H1 (cell line): ENCODE results near the gene C22orf23. TPM values are rescaled to one million over a fixed set of nuclear protein-coding genes. Genes with fewer than 3 reads are reported as not detected.

Experiments
- CTCF ChIA-PET: fragments of 300-600 bp; sonication (Branson Sonifier 250); formaldehyde crosslinking; loops from one replicate; lab custom pipeline; 2021; ENCODE audit not compliant: partially characterized antibody; lab: Charles Lee
- POLR2A ChIA-PET: fragments of 300-600 bp; sonication (Branson Sonifier 250); formaldehyde crosslinking; loops from one replicate; lab custom pipeline; 2021; ENCODE audit warnings: inconsistent platforms; ENCODE audit not compliant: partially characterized antibody; lab: Charles Lee
- DNase-seq, 2 experiments: peaks; one replicate each; pipeline versions ENCODE4 v3.0.0 to v3.0.0-alpha.2; 2010 to 2022; ENCODE audit warnings: low spot score in 2 of 2, low read depth in 1 of 2, mixed read lengths in 1 of 2
- FAIRE-seq: peaks from 2 replicates; lab custom pipeline; 2011; peaks lifted over from hg19 to GRCh38; lab: Jason Lieb, UNC
- H2AFZ ChIP-seq: 2 replicates; pipeline ENCODE4 v1.8.1; 2012; ENCODE audit warnings: low read length, inconsistent platforms
- H2AK5ac ChIP-seq: 2 replicates; pipeline ENCODE4 v1.6.1; 2013; ENCODE audit warnings: low read depth, low read length
- H2BK120ac ChIP-seq: replicated peaks from 2 replicates; pipeline ENCODE3; 2013; ENCODE audit warnings: low read depth, low read length, inconsistent platforms
- H2BK12ac ChIP-seq: 2 replicates; pipeline ENCODE4 v1.6.1; 2013; ENCODE audit warnings: low read depth, low read length
- H2BK15ac ChIP-seq: 2 replicates; pipeline ENCODE4 v1.6.1; 2013; ENCODE audit warnings: low read length
- H2BK20ac ChIP-seq: 2 replicates; pipeline ENCODE4 v1.6.1; 2013; ENCODE audit warnings: low read length
- H2BK5ac ChIP-seq: 2 replicates; pipeline ENCODE4 v1.6.1; 2013; ENCODE audit warnings: low read depth, low read length
- H3K14ac ChIP-seq: 2 replicates; pipeline ENCODE4 v1.6.1; 2013; ENCODE audit warnings: inconsistent platforms; ENCODE audit not compliant: insufficient read length
- H3K18ac ChIP-seq: 2 replicates; pipeline ENCODE4 v1.6.1; 2013; ENCODE audit warnings: low read length; ENCODE audit errors: extremely low read depth
- H3K23ac ChIP-seq: 2 replicates; pipeline ENCODE4 v1.6.1; 2013; ENCODE audit warnings: inconsistent platforms; ENCODE audit not compliant: insufficient read length
- H3K23me2 ChIP-seq: 2 replicates; pipeline ENCODE4 v1.6.1; 2013; ENCODE audit warnings: low read depth, low read length
- H3K27ac ChIP-seq: 2 replicates; pipeline ENCODE4 v1.6.1; 2011; ENCODE audit warnings: low read depth, low read length, inconsistent platforms
- H3K27me3 ChIP-seq, 4 experiments: replicated peaks in 1 of 4; 1 replicate in 1 of 4; 2 replicates in 3 of 4; pipeline versions ENCODE4 v1.6.1 to v1.8.1; 2011 to 2013; ENCODE audit warnings: low read length in 3 of 4, mild to moderate bottlenecking in 3 of 4, inconsistent platforms in 2 of 4, mixed read lengths in 2 of 4, moderate library complexity in 1 of 4; ENCODE audit not compliant: control insufficient read depth in 3 of 4, insufficient read depth in 3 of 4; ENCODE audit errors: extremely low read depth in 1 of 4
- H3K36me3 ChIP-seq, 4 experiments: 2 replicates each; pipeline versions ENCODE4 v1.6.1 to v1.8.1; 2011 to 2013; ENCODE audit warnings: mild to moderate bottlenecking in 4 of 4, low read length in 3 of 4, moderate library complexity in 2 of 4, control low read depth in 1 of 4, inconsistent platforms in 1 of 4; ENCODE audit not compliant: insufficient read depth in 4 of 4, control insufficient read depth in 2 of 4
- H3K4ac ChIP-seq: replicated peaks from 2 replicates; pipeline ENCODE3; 2013; ENCODE audit warnings: low read length, low read depth, mixed read lengths, inconsistent platforms; ENCODE audit not compliant: insufficient read length
- H3K4me1 ChIP-seq, 4 experiments: replicated peaks in 1 of 4; 1 replicate in 1 of 4; 2 replicates in 3 of 4; pipeline versions ENCODE4 v1.6.1 to v1.8.1; 2011 to 2013; ENCODE audit warnings: low read length in 3 of 4, inconsistent platforms in 2 of 4, mixed read lengths in 1 of 4; ENCODE audit not compliant: insufficient read depth in 4 of 4, control insufficient read depth in 3 of 4
- H3K4me2 ChIP-seq, 2 experiments: 2 replicates each; pipeline versions ENCODE4 v1.6.1 to v1.8.1; 2011 to 2013; ENCODE audit warnings: low read depth in 2 of 2, low read length in 2 of 2, control low read depth in 1 of 2, inconsistent platforms in 1 of 2, mild to moderate bottlenecking in 1 of 2; ENCODE audit not compliant: insufficient read depth in 1 of 2
- H3K4me3 ChIP-seq, 4 experiments: fragments of 200-600, 300-600 bp in 1 of 4; sonication (generic), shearing (Covaris generic), sonication (Bioruptor Twin) in 1 of 4; 2 replicates each; pipeline versions ENCODE4 v1.5.1 to v1.8.1; 2011 to 2016; ENCODE audit warnings: low read length in 4 of 4, low read depth in 3 of 4, control low read depth in 2 of 4, inconsistent platforms in 2 of 4, mild to moderate bottlenecking in 2 of 4, mixed read lengths in 1 of 4, moderate library complexity in 1 of 4; ENCODE audit not compliant: insufficient read depth in 2 of 4; ENCODE audit errors: extremely low read depth in 1 of 4
- H3K56ac ChIP-seq: replicated peaks from 2 replicates; pipeline ENCODE3; 2013; ENCODE audit warnings: low read depth, mild to moderate bottlenecking, mixed read lengths, low read length, inconsistent platforms; ENCODE audit not compliant: insufficient read length
- H3K79me1 ChIP-seq: 2 replicates; pipeline ENCODE4 v1.6.1; 2013; ENCODE audit warnings: low read depth, low read length, control low read depth
- H3K79me2 ChIP-seq, 2 experiments: 2 replicates each; pipeline versions ENCODE4 v1.6.1 to v1.8.1; 2012 to 2013; ENCODE audit warnings: low read length in 2 of 2, mild to moderate bottlenecking in 2 of 2, inconsistent platforms in 1 of 2; ENCODE audit not compliant: insufficient read depth in 2 of 2, control insufficient read depth in 1 of 2
- H3K9ac ChIP-seq, 4 experiments: replicated peaks in 1 of 4; 1 replicate in 1 of 4; 2 replicates in 3 of 4; pipeline versions ENCODE4 v1.6.1 to v1.8.1; 2011 to 2013; ENCODE audit warnings: low read depth in 3 of 4, low read length in 3 of 4, control low read depth in 2 of 4, mild to moderate bottlenecking in 2 of 4, moderate library complexity in 2 of 4, inconsistent platforms in 1 of 4; ENCODE audit errors: extremely low read depth in 1 of 4
- H3K9me3 ChIP-seq, 2 experiments: 2 replicates each; pipeline versions ENCODE4 v1.6.1 to v1.8.1; 2012 to 2013; ENCODE audit warnings: mild to moderate bottlenecking in 2 of 2, moderate library complexity in 2 of 2, control low read depth in 1 of 2, inconsistent platforms in 1 of 2, low read depth in 1 of 2, low read length in 1 of 2, mixed read lengths in 1 of 2; ENCODE audit not compliant: insufficient read depth in 2 of 2
- H4K20me1 ChIP-seq, 2 experiments: replicated peaks in 1 of 2; 2 replicates each; pipeline versions ENCODE3 to v1.8.1; 2011 to 2013; ENCODE audit warnings: inconsistent platforms in 2 of 2, low read length in 2 of 2, mild to moderate bottlenecking in 1 of 2; ENCODE audit not compliant: insufficient read depth in 2 of 2, control insufficient read depth in 1 of 2
- H4K5ac ChIP-seq: 2 replicates; pipeline ENCODE4 v1.6.1; 2013; ENCODE audit warnings: low read length, low read depth, mixed read lengths, inconsistent platforms; ENCODE audit not compliant: insufficient read length
- H4K8ac ChIP-seq: 2 replicates; pipeline ENCODE4 v1.8.0; 2013; ENCODE audit warnings: mild to moderate bottlenecking, moderate library complexity, low read length, inconsistent platforms; ENCODE audit not compliant: insufficient read depth; ENCODE audit errors: extremely low read depth
- H4K91ac ChIP-seq: replicated peaks from 2 replicates; pipeline ENCODE3; 2013; ENCODE audit warnings: low read length, mixed read lengths, inconsistent platforms; ENCODE audit not compliant: insufficient read length
- BCL11A ChIP-seq, 2 experiments: IDR thresholded peaks; one replicate each; pipeline ENCODE4 v1.6.1; 2011; ENCODE audit warnings: low read depth in 2 of 2, low read length in 2 of 2, mild to moderate bottlenecking in 2 of 2
- CTCF ChIP-seq, 3 experiments: IDR thresholded peaks; 1 replicate in 2 of 3; 2 replicates in 1 of 3; pipeline versions ENCODE4 v1.5.1 to v1.6.1; 2011; ENCODE audit warnings: low read length in 3 of 3, mild to moderate bottlenecking in 3 of 3, inconsistent platforms in 2 of 3, low read depth in 1 of 3, moderate library complexity in 1 of 3; ENCODE audit not compliant: insufficient read depth in 1 of 3; ENCODE audit errors: control extremely low read depth in 1 of 3
- WGBS, 2 experiments: shearing (Covaris generic) in 1 of 2; methylation state at CpG; one replicate each; pipeline versions ENCODE4 v1.1.6 to v1.1.7; 2013 to 2015; ENCODE audit warnings: low lambda C conversion rate in 2 of 2, mixed read lengths in 2 of 2, inconsistent platforms in 1 of 2, low coverage in 1 of 2, missing lambda C conversion rate in 1 of 2; ENCODE audit not compliant: insufficient replicate concordance in 2 of 2, insufficient coverage in 1 of 2, insufficient read length in 1 of 2; ENCODE audit errors: extremely low coverage in 1 of 2, missing lambda C conversion rate in 1 of 2; 5-methylcytosine and 5-hydroxymethylcytosine counted together
- polyA plus RNA-seq, 7 experiments: library from polyadenylated mRNA; depleted of rRNA in 3 of 7; stranded (reverse) in 5 of 7; unstranded in 2 of 7; fragments of >200 nt in 5 of 7; fragments of 200-250 nt in 2 of 7; gene quantifications; 1 replicate in 5 of 7; 2 replicates in 1 of 7; 4 replicates in 1 of 7; pipeline versions ENCODE4 v1.2.1 to v1.2.3, GENCODE V29; 2011 to 2013; ENCODE audit warnings: missing spikeins in 2 of 7, mixed read lengths in 2 of 7
- total RNA-seq: library from RNA; stranded (reverse); fragmentation: NEBNext Ultra II Directional; extraction: Animal tissue kit (Norgen Biotek cat#: 25700); gene quantifications from 2 replicates; pipeline ENCODE4 v1.2.1, GENCODE V29; 2021

Gene C22orf23
- total and polyA plus RNA-seq, 2 of the 8 experiments (the other 6 are each of a cell fraction or from before 2014, with no cell fraction given), result 0.50 to 0.54 TPM

- no peak overlapping the region for H2AFZ ChIP-seq
- no peak overlapping the region for H3K23ac ChIP-seq
- POLR2A ChIA-PET, result interaction anchor here (0.9 to 1.5 kb wide), 5 partner anchors 11 to 76 kb away, joined by 3 to 8 read pairs (median 3); no protein-coding TSS in a partner anchor
- no peak overlapping the region for H3K9ac ChIP-seq
- CTCF ChIA-PET, result interaction anchor here (0.6 to 2.5 kb wide), 11 partner anchors 8 to 123 kb away, joined by 3 to 11 read pairs (median 4); partner anchors contain the start of genes C22orf23 and POLR2F
- TF ChIP-seq CTCF (IDR thresholded peaks at IDR 0.05; ENCODE audit: control extremely low read depth in 1 of 3, insufficient read depth in 1 of 3, low read depth in 1 of 3, low read length in 3 of 3) (0 out of 4 replicates have a peak, but pooled peaks of 1 of the 3 experiments have one; percentile 7), BCL11A (IDR thresholded peaks at IDR 0.05; ENCODE audit: low read depth in 2 of 2, low read length in 2 of 2) (no peak)
- H2BK15ac ChIP-seq, result no peak overlapping the region
- no peak overlapping the region for H3K4me2 ChIP-seq
- H2BK12ac ChIP-seq, result no peak overlapping the region
- no peak overlapping the region for H2BK120ac ChIP-seq
- no peak overlapping the region for H4K91ac ChIP-seq
- H3K9me3 ChIP-seq, result no peaks in the 10 kb centered on the region
- H2AK5ac ChIP-seq, result no peak overlapping the region
- H3K56ac ChIP-seq, result no peak overlapping the region
- H4K5ac ChIP-seq, result no peak overlapping the region
- DNase-seq (no peak), FAIRE-seq (no peak)
- H3K27me3 ChIP-seq, result no peaks in the 10 kb centered on the region
- no peaks in the 10 kb centered on the region for H3K23me2 ChIP-seq
- H3K4ac ChIP-seq, result no peak overlapping the region
- no peak overlapping the region for H2BK5ac ChIP-seq
- peaks cover 0 to 11% (median 1%) of the 10 kb centered on the region in 4 experiments; a peak in 3 of 8 replicates for H3K36me3 ChIP-seq
- H3K27ac ChIP-seq, result no peak overlapping the region
- no peaks in the 10 kb centered on the region for H3K4me1 ChIP-seq
- no peak overlapping the region for H3K14ac ChIP-seq
- no peak overlapping the region for H2BK20ac ChIP-seq
- 85% methylated on average over 12 of the region's 12 CpGs; no CpG with 5 or more reads in 1 of the 2 experiments for WGBS, 2 experiments
- H3K18ac ChIP-seq, result no peak overlapping the region
- no peak overlapping the region for H3K4me3 ChIP-seq
- H4K20me1 ChIP-seq, result peaks cover 0 to 4% of the 10 kb centered on the region in 2 experiments
- no peaks in the 10 kb centered on the region for H3K79me2 ChIP-seq
- H4K8ac ChIP-seq, result no peak overlapping the region
- H3K79me1 ChIP-seq, result no peaks in the 10 kb centered on the region; the same call in 1 of the 2 replicates
Measured at GRCh38 chr22:37940698-37941376, 12.6 kb downstream of the C22orf23 start.
